ENCODE results near the gene DCAF7.

- TF ChIP-seq CTCF (IDR thresholded peaks at IDR 0.05) (no peak), POLR2A (IDR thresholded peaks at IDR 0.05) (no peak), POLR2AphosphoS5 (IDR thresholded peaks at IDR 0.05) (no peak)
These were observed 6.4 kb upstream of the DCAF7 start for GRCh38 chr17:63543822-63544420.
